ENCODE data around the gene ROPN1L. TPM values are rescaled to one million over a fixed set of nuclear protein-coding genes. Genes with fewer than 3 reads are reported as not detected.
A peak's percentile ranks its signal among the peaks of the same experiment; 100 is the strongest.

The ROPN1L gene
- total RNA-seq, 1 donor from 2014 or later = not detected

GRCh38 chr5:10480237-10480985 lies 38.7 kb downstream of the ROPN1L start:
- no peak overlapping the region for H3K4me3 ChIP-seq
- H3K36me3 ChIP-seq = no peaks in the 10 kb centered on the region
- no peak for TF ChIP-seq CTCF (IDR thresholded peaks at IDR 0.05)
- H3K9me3 ChIP-seq = peaks cover 0 to 7% of the 10 kb centered on the region in 2 donors
- H3K27ac ChIP-seq = no peak overlapping the region
- H3K27me3 ChIP-seq = no peaks in the 10 kb centered on the region
- no peaks in the 10 kb centered on the region for H3K4me1 ChIP-seq
- intact Hi-C loops (cut with DNase I) = no loop called here
- no peak for DNase-seq (ENCODE audit: low spot score in 2 of 2)

DNA sequence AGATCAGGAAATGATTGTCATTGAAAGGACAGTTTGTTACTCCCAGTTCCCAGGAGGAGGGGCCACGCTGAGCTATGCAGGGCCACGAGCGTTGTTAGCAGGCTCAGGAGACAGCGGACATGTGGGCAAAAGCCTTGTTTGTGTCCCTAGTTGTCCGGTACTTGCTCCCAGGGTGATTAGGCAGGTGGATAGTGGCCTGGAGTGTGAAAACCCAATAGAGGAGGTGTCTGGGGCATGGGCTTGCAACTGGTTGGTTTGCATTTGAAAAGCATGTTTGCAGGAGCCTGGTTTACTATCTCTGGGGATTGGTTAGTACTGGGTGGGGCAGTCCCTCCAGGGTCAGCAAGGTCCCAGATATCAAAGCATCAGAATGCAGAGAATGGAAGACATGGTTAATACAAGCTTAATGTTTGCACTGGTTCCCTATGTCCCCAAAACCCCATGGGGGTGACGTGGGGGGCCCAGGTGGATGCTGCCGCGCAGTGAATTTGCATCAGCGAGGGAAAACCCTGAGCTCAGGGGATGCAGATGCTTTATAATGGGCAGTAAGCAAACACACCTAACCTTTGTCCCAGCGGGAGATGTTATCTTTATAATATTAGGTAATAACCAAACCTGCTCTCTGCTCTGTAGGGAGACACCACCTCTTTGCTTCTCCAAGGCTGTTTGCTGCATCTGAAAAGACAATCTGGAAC lies 39.7 kb downstream of the ROPN1L start:
- TF ChIP-seq CTCF (IDR thresholded peaks at IDR 0.05) = no peak
- H3K27ac ChIP-seq = no peak overlapping the region
- peaks cover 0 to 2% of the 10 kb centered on the region in 2 donors for H3K4me1 ChIP-seq
- intact Hi-C loops (cut with DNase I) = no loop called here
- no peak overlapping the region for H3K4me3 ChIP-seq
- no peaks in the 10 kb centered on the region for H3K36me3 ChIP-seq
- DNase-seq (ENCODE audit: low spot score in 2 of 2) = no peak
- no peaks in the 10 kb centered on the region for H3K9me3 ChIP-seq
- H3K27me3 ChIP-seq = no peaks in the 10 kb centered on the region

GRCh38 chr5:10482791-10483530 lies 41.3 kb downstream of the ROPN1L start:
- no peak for DNase-seq (ENCODE audit: low spot score in 2 of 2)
- TF ChIP-seq CTCF (IDR thresholded peaks at IDR 0.05) = no peak
- intact Hi-C loops (cut with DNase I) = no loop called here
- H3K4me3 ChIP-seq = no peak overlapping the region
- H3K9me3 ChIP-seq = no peaks in the 10 kb centered on the region
- H3K36me3 ChIP-seq = no peaks in the 10 kb centered on the region
- H3K27ac ChIP-seq = no peak overlapping the region
- no peaks in the 10 kb centered on the region for H3K27me3 ChIP-seq
- H3K4me1 ChIP-seq = peaks cover 0 to 2% of the 10 kb centered on the region in 2 donors

GRCh38 chr5:10484774-10485141 lies 43.1 kb downstream of the ROPN1L start:
- no peaks in the 10 kb centered on the region for H3K9me3 ChIP-seq
- H3K27ac ChIP-seq = no peak overlapping the region
- peaks cover 0 to 2% of the 10 kb centered on the region in 2 donors for H3K4me1 ChIP-seq
- intact Hi-C loops (cut with DNase I) = no loop called here
- H3K36me3 ChIP-seq = no peaks in the 10 kb centered on the region
- DNase-seq (ENCODE audit: low spot score in 2 of 2) = no peak
- no peak overlapping the region for H3K4me3 ChIP-seq
- TF ChIP-seq CTCF (IDR thresholded peaks at IDR 0.05) = no peak
- no peaks in the 10 kb centered on the region for H3K27me3 ChIP-seq

- peak in 1 of 2 donors; percentile 75 for DNase-seq (ENCODE audit: low spot score in 2 of 2)
- Histone ChIP-seq H3K27ac (peak overlapping the region in 1 of 2 donors; percentile 24), H3K36me3 (no peaks in the 10 kb centered on the region)
Measured at GRCh38 chr5:10485142-10485795, 43.6 kb downstream of the ROPN1L start.

More at GRCh38 chr5:10485142-10485795, 43.6 kb downstream of the ROPN1L start:
- no peak for TF ChIP-seq CTCF (IDR thresholded peaks at IDR 0.05)
- H3K27me3 ChIP-seq = no peaks in the 10 kb centered on the region
- no peaks in the 10 kb centered on the region for H3K9me3 ChIP-seq
- no peak overlapping the region for H3K4me3 ChIP-seq
- peaks cover 0 to 2% of the 10 kb centered on the region in 2 donors for H3K4me1 ChIP-seq
- intact Hi-C loops (cut with DNase I) = no loop called here

Data from ascending aorta (tissue), 2 donors.